H1 (cell line): ENCODE data around the gene EFEMP1. TPM values are rescaled to one million over a fixed set of nuclear protein-coding genes. Genes with fewer than 3 reads are reported as not detected.

Source experiments
- CTCF ChIA-PET: fragments of 300-600 bp; sonication (Branson Sonifier 250); formaldehyde crosslinking; loops from one replicate; lab custom pipeline; 2021; ENCODE audit not compliant: partially characterized antibody; lab: Charles Lee
- POLR2A ChIA-PET: fragments of 300-600 bp; sonication (Branson Sonifier 250); formaldehyde crosslinking; loops from one replicate; lab custom pipeline; 2021; ENCODE audit warnings: inconsistent platforms; ENCODE audit not compliant: partially characterized antibody; lab: Charles Lee
- DNase-seq, 2 experiments: peaks; one replicate each; pipeline versions ENCODE4 v3.0.0 to v3.0.0-alpha.2; 2010 to 2022; ENCODE audit warnings: low spot score in 2 of 2, low read depth in 1 of 2, mixed read lengths in 1 of 2
- FAIRE-seq: peaks from 2 replicates; lab custom pipeline; 2011; peaks lifted over from hg19 to GRCh38; lab: Jason Lieb, UNC
- H2AFZ ChIP-seq: 2 replicates; pipeline ENCODE4 v1.8.1; 2012; ENCODE audit warnings: low read length, inconsistent platforms
- H2AK5ac ChIP-seq: 2 replicates; pipeline ENCODE4 v1.6.1; 2013; ENCODE audit warnings: low read depth, low read length
- H2BK120ac ChIP-seq: replicated peaks from 2 replicates; pipeline ENCODE3; 2013; ENCODE audit warnings: low read depth, low read length, inconsistent platforms
- H2BK12ac ChIP-seq: 2 replicates; pipeline ENCODE4 v1.6.1; 2013; ENCODE audit warnings: low read depth, low read length
- H2BK15ac ChIP-seq: 2 replicates; pipeline ENCODE4 v1.6.1; 2013; ENCODE audit warnings: low read length
- H2BK20ac ChIP-seq: 2 replicates; pipeline ENCODE4 v1.6.1; 2013; ENCODE audit warnings: low read length
- H2BK5ac ChIP-seq: 2 replicates; pipeline ENCODE4 v1.6.1; 2013; ENCODE audit warnings: low read depth, low read length
- H3K14ac ChIP-seq: 2 replicates; pipeline ENCODE4 v1.6.1; 2013; ENCODE audit warnings: inconsistent platforms; ENCODE audit not compliant: insufficient read length
- H3K18ac ChIP-seq: 2 replicates; pipeline ENCODE4 v1.6.1; 2013; ENCODE audit warnings: low read length; ENCODE audit errors: extremely low read depth
- H3K23ac ChIP-seq: 2 replicates; pipeline ENCODE4 v1.6.1; 2013; ENCODE audit warnings: inconsistent platforms; ENCODE audit not compliant: insufficient read length
- H3K23me2 ChIP-seq: 2 replicates; pipeline ENCODE4 v1.6.1; 2013; ENCODE audit warnings: low read depth, low read length
- H3K27ac ChIP-seq: 2 replicates; pipeline ENCODE4 v1.6.1; 2011; ENCODE audit warnings: low read depth, low read length, inconsistent platforms
- H3K27me3 ChIP-seq, 4 experiments: replicated peaks in 1 of 4; 1 replicate in 1 of 4; 2 replicates in 3 of 4; pipeline versions ENCODE4 v1.6.1 to v1.8.1; 2011 to 2013; ENCODE audit warnings: low read length in 3 of 4, mild to moderate bottlenecking in 3 of 4, inconsistent platforms in 2 of 4, mixed read lengths in 2 of 4, moderate library complexity in 1 of 4; ENCODE audit not compliant: control insufficient read depth in 3 of 4, insufficient read depth in 3 of 4; ENCODE audit errors: extremely low read depth in 1 of 4
- H3K36me3 ChIP-seq, 4 experiments: 2 replicates each; pipeline versions ENCODE4 v1.6.1 to v1.8.1; 2011 to 2013; ENCODE audit warnings: mild to moderate bottlenecking in 4 of 4, low read length in 3 of 4, moderate library complexity in 2 of 4, control low read depth in 1 of 4, inconsistent platforms in 1 of 4; ENCODE audit not compliant: insufficient read depth in 4 of 4, control insufficient read depth in 2 of 4
- H3K4ac ChIP-seq: replicated peaks from 2 replicates; pipeline ENCODE3; 2013; ENCODE audit warnings: low read length, low read depth, mixed read lengths, inconsistent platforms; ENCODE audit not compliant: insufficient read length
- H3K4me1 ChIP-seq, 4 experiments: replicated peaks in 1 of 4; 1 replicate in 1 of 4; 2 replicates in 3 of 4; pipeline versions ENCODE4 v1.6.1 to v1.8.1; 2011 to 2013; ENCODE audit warnings: low read length in 3 of 4, inconsistent platforms in 2 of 4, mixed read lengths in 1 of 4; ENCODE audit not compliant: insufficient read depth in 4 of 4, control insufficient read depth in 3 of 4
- H3K4me2 ChIP-seq, 2 experiments: 2 replicates each; pipeline versions ENCODE4 v1.6.1 to v1.8.1; 2011 to 2013; ENCODE audit warnings: low read depth in 2 of 2, low read length in 2 of 2, control low read depth in 1 of 2, inconsistent platforms in 1 of 2, mild to moderate bottlenecking in 1 of 2; ENCODE audit not compliant: insufficient read depth in 1 of 2
- H3K4me3 ChIP-seq, 4 experiments: fragments of 200-600, 300-600 bp in 1 of 4; sonication (generic), shearing (Covaris generic), sonication (Bioruptor Twin) in 1 of 4; 2 replicates each; pipeline versions ENCODE4 v1.5.1 to v1.8.1; 2011 to 2016; ENCODE audit warnings: low read length in 4 of 4, low read depth in 3 of 4, control low read depth in 2 of 4, inconsistent platforms in 2 of 4, mild to moderate bottlenecking in 2 of 4, mixed read lengths in 1 of 4, moderate library complexity in 1 of 4; ENCODE audit not compliant: insufficient read depth in 2 of 4; ENCODE audit errors: extremely low read depth in 1 of 4
- H3K56ac ChIP-seq: replicated peaks from 2 replicates; pipeline ENCODE3; 2013; ENCODE audit warnings: low read depth, mild to moderate bottlenecking, mixed read lengths, low read length, inconsistent platforms; ENCODE audit not compliant: insufficient read length
- H3K79me1 ChIP-seq: 2 replicates; pipeline ENCODE4 v1.6.1; 2013; ENCODE audit warnings: low read depth, low read length, control low read depth
- H3K79me2 ChIP-seq, 2 experiments: 2 replicates each; pipeline versions ENCODE4 v1.6.1 to v1.8.1; 2012 to 2013; ENCODE audit warnings: low read length in 2 of 2, mild to moderate bottlenecking in 2 of 2, inconsistent platforms in 1 of 2; ENCODE audit not compliant: insufficient read depth in 2 of 2, control insufficient read depth in 1 of 2
- H3K9ac ChIP-seq, 4 experiments: replicated peaks in 1 of 4; 1 replicate in 1 of 4; 2 replicates in 3 of 4; pipeline versions ENCODE4 v1.6.1 to v1.8.1; 2011 to 2013; ENCODE audit warnings: low read depth in 3 of 4, low read length in 3 of 4, control low read depth in 2 of 4, mild to moderate bottlenecking in 2 of 4, moderate library complexity in 2 of 4, inconsistent platforms in 1 of 4; ENCODE audit errors: extremely low read depth in 1 of 4
- H3K9me3 ChIP-seq, 2 experiments: 2 replicates each; pipeline versions ENCODE4 v1.6.1 to v1.8.1; 2012 to 2013; ENCODE audit warnings: mild to moderate bottlenecking in 2 of 2, moderate library complexity in 2 of 2, control low read depth in 1 of 2, inconsistent platforms in 1 of 2, low read depth in 1 of 2, low read length in 1 of 2, mixed read lengths in 1 of 2; ENCODE audit not compliant: insufficient read depth in 2 of 2
- H4K20me1 ChIP-seq, 2 experiments: replicated peaks in 1 of 2; 2 replicates each; pipeline versions ENCODE3 to v1.8.1; 2011 to 2013; ENCODE audit warnings: inconsistent platforms in 2 of 2, low read length in 2 of 2, mild to moderate bottlenecking in 1 of 2; ENCODE audit not compliant: insufficient read depth in 2 of 2, control insufficient read depth in 1 of 2
- H4K5ac ChIP-seq: 2 replicates; pipeline ENCODE4 v1.6.1; 2013; ENCODE audit warnings: low read length, low read depth, mixed read lengths, inconsistent platforms; ENCODE audit not compliant: insufficient read length
- H4K8ac ChIP-seq: 2 replicates; pipeline ENCODE4 v1.8.0; 2013; ENCODE audit warnings: mild to moderate bottlenecking, moderate library complexity, low read length, inconsistent platforms; ENCODE audit not compliant: insufficient read depth; ENCODE audit errors: extremely low read depth
- H4K91ac ChIP-seq: replicated peaks from 2 replicates; pipeline ENCODE3; 2013; ENCODE audit warnings: low read length, mixed read lengths, inconsistent platforms; ENCODE audit not compliant: insufficient read length
- SIRT6 ChIP-seq: IDR thresholded peaks from one replicate; pipeline ENCODE4 v1.7.1; 2012; ENCODE audit warnings: low read length, inconsistent platforms
- WGBS, 2 experiments: shearing (Covaris generic) in 1 of 2; methylation state at CpG; one replicate each; pipeline versions ENCODE4 v1.1.6 to v1.1.7; 2013 to 2015; ENCODE audit warnings: low lambda C conversion rate in 2 of 2, mixed read lengths in 2 of 2, inconsistent platforms in 1 of 2, low coverage in 1 of 2, missing lambda C conversion rate in 1 of 2; ENCODE audit not compliant: insufficient replicate concordance in 2 of 2, insufficient coverage in 1 of 2, insufficient read length in 1 of 2; ENCODE audit errors: extremely low coverage in 1 of 2, missing lambda C conversion rate in 1 of 2; 5-methylcytosine and 5-hydroxymethylcytosine counted together
- polyA plus RNA-seq, 7 experiments: library from polyadenylated mRNA; depleted of rRNA in 3 of 7; stranded (reverse) in 5 of 7; unstranded in 2 of 7; fragments of >200 nt in 5 of 7; fragments of 200-250 nt in 2 of 7; gene quantifications; 1 replicate in 5 of 7; 2 replicates in 1 of 7; 4 replicates in 1 of 7; pipeline versions ENCODE4 v1.2.1 to v1.2.3, GENCODE V29; 2011 to 2013; ENCODE audit warnings: missing spikeins in 2 of 7, mixed read lengths in 2 of 7
- total RNA-seq: library from RNA; stranded (reverse); fragmentation: NEBNext Ultra II Directional; extraction: Animal tissue kit (Norgen Biotek cat#: 25700); gene quantifications from 2 replicates; pipeline ENCODE4 v1.2.1, GENCODE V29; 2021

EFEMP1 gene
- total and polyA plus RNA-seq, 2 of the 8 experiments (the other 6 are each of a cell fraction or from before 2014, with no cell fraction given): 15.5 to 19.7 TPM

GRCh38 chr2:55882954-55883353 lies 40.6 kb downstream of the EFEMP1 start:
- ChIA-PET POLR2A (interaction anchor here (0.6 kb wide), 1 partner anchor 191 kb away, joined by 4 read pairs; no protein-coding TSS in a partner anchor), CTCF (no interaction called here)
- Histone ChIP-seq H3K9ac (no peak overlapping the region), H3K14ac (no peak overlapping the region), H4K5ac (no peak overlapping the region), H3K27me3 (no peaks in the 10 kb centered on the region), H2BK20ac (no peak overlapping the region), H2BK12ac (no peak overlapping the region), H3K4ac (no peak overlapping the region), H3K79me1 (no peaks in the 10 kb centered on the region; the same call in 1 of the 2 replicates), H2BK5ac (no peak overlapping the region), H3K23me2 (no peaks in the 10 kb centered on the region), H2AFZ (no peak overlapping the region), H3K18ac (no peak overlapping the region), H4K91ac (no peak overlapping the region), H3K36me3 (no peaks in the 10 kb centered on the region), H3K23ac (no peak overlapping the region), H3K4me1 (peaks cover 0 to 2% (median 0%) of the 10 kb centered on the region in 4 experiments; a peak in 1 of 7 replicates), H2BK15ac (no peak overlapping the region), H2BK120ac (no peak overlapping the region), H3K27ac (no peak overlapping the region), H4K8ac (no peak overlapping the region), H3K9me3 (no peaks in the 10 kb centered on the region), H3K4me3 (no peak overlapping the region), H3K79me2 (no peaks in the 10 kb centered on the region), H3K56ac (no peak overlapping the region), H2AK5ac (no peak overlapping the region), H3K4me2 (no peak overlapping the region), H4K20me1 (no peaks in the 10 kb centered on the region)
- DNase-seq (no peak), FAIRE-seq (no peak)
- WGBS, 2 experiments: 90% methylated on average over 4 of the region's 4 CpGs; no CpG with 5 or more reads in 1 of the 2 experiments
- no peak for TF ChIP-seq SIRT6
